Testis (tissue), 2 donors: ENCODE measurements around the gene PTPRD.

Experiments
- POLR2A ChIP-seq: fragments of 450-650 bp; IDR thresholded peaks from one replicate; pipeline ENCODE4 v1.6.1; 2017; ENCODE audit warnings: antibody characterized with exemption, mild to moderate bottlenecking, moderate library complexity
- TF ChIP-seq, protein P1 (sequence below), 3 experiments: fragments of 450-650 bp in 2 of 3; fragments of 200-600 bp in 1 of 3; sonication (generic) in 1 of 3; IDR thresholded peaks; one replicate each; pipeline ENCODE4 v1.5.1; 2016 to 2019; ENCODE audit warnings: antibody characterized with exemption in 3 of 3, mild to moderate bottlenecking in 2 of 3, moderate library complexity in 1 of 3

- TF ChIP-seq, protein P1, sequence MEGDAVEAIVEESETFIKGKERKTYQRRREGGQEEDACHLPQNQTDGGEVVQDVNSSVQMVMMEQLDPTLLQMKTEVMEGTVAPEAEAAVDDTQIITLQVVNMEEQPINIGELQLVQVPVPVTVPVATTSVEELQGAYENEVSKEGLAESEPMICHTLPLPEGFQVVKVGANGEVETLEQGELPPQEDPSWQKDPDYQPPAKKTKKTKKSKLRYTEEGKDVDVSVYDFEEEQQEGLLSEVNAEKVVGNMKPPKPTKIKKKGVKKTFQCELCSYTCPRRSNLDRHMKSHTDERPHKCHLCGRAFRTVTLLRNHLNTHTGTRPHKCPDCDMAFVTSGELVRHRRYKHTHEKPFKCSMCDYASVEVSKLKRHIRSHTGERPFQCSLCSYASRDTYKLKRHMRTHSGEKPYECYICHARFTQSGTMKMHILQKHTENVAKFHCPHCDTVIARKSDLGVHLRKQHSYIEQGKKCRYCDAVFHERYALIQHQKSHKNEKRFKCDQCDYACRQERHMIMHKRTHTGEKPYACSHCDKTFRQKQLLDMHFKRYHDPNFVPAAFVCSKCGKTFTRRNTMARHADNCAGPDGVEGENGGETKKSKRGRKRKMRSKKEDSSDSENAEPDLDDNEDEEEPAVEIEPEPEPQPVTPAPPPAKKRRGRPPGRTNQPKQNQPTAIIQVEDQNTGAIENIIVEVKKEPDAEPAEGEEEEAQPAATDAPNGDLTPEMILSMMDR (IDR thresholded peaks at IDR 0.05) = no peak
- no peak for TF ChIP-seq POLR2A
Observed at GRCh38 chr9:8555762-8556500, 2056.9 kb downstream of the PTPRD start.
